EH (cell line): ENCODE data around the gene IFFO2.

ENCODE experiments used
- DNase-seq: peaks from one replicate; pipeline ENCODE4 v3.0.0-alpha.2; 2015; ENCODE audit warnings: low read depth

IFFO2 gene

GRCh38 chr1:18972531-18972930, 16.1 kb upstream of the IFFO2 start:
- DNase-seq: peak; percentile 60

- peak; percentile 75 for DNase-seq
These were observed 14.3 kb upstream of the IFFO2 start for GRCh38 chr1:18970762-18971161.

- DNase-seq: no peak
These were observed 13.9 kb upstream of the IFFO2 start for GRCh38 chr1:18970358-18970757.

GRCh38 chr1:18967066-18967690, 10.7 kb upstream of the IFFO2 start:
- no peak for DNase-seq

GRCh38 chr1:18965206-18966173, 9.0 kb upstream of the IFFO2 start:
- DNase-seq: peak; percentile 95

- no peak for DNase-seq
These were observed 7.5 kb upstream of the IFFO2 start for GRCh38 chr1:18963968-18964367.

GRCh38 chr1:18962855-18963737, 6.6 kb upstream of the IFFO2 start:
- no peak for DNase-seq

- DNase-seq: peak; percentile 88
These were observed 5.7 kb upstream of the IFFO2 start for GRCh38 chr1:18962121-18962721.

- no peak for DNase-seq
These were observed 4.3 kb upstream of the IFFO2 start for GRCh38 chr1:18960821-18961220.

- DNase-seq: no peak
These were observed 3.9 kb upstream of the IFFO2 start for GRCh38 chr1:18960409-18960808.

GRCh38 chr1:18959591-18959990, 3.1 kb upstream of the IFFO2 start:
- no peak for DNase-seq

- DNase-seq: no peak
These were observed 1.2 kb upstream of the IFFO2 start for GRCh38 chr1:18957532-18958300.

- no peak for DNase-seq
These were observed 653 bp upstream of the IFFO2 start for GRCh38 chr1:18957136-18957521.

- DNase-seq: peak; percentile 42
These were observed 859 bp downstream of the IFFO2 start for GRCh38 chr1:18955441-18956192.

- DNase-seq: no peak
These were observed 1.4 kb downstream of the IFFO2 start for GRCh38 chr1:18955131-18955440.

- peak; percentile 60 for DNase-seq
These were observed 2.0 kb downstream of the IFFO2 start for GRCh38 chr1:18954270-18955071.

- no peak for DNase-seq
These were observed 2.7 kb downstream of the IFFO2 start for GRCh38 chr1:18953731-18954231.

- DNase-seq: no peak
These were observed 4.6 kb downstream of the IFFO2 start for GRCh38 chr1:18951818-18952391.

GRCh38 chr1:18951416-18951815, 5.1 kb downstream of the IFFO2 start:
- no peak for DNase-seq
